HG03066 (cell line): ENCODE measurements around the gene CEP20.

ENCODE experiments used
- ATAC-seq: cut with Tn5 transposase; IDR thresholded peaks from one replicate; pipeline ENCODE4 v1.9.1; 2021; ENCODE audit warnings: low read depth; ENCODE audit not compliant: unreplicated experiment

Gene CEP20

DNA sequence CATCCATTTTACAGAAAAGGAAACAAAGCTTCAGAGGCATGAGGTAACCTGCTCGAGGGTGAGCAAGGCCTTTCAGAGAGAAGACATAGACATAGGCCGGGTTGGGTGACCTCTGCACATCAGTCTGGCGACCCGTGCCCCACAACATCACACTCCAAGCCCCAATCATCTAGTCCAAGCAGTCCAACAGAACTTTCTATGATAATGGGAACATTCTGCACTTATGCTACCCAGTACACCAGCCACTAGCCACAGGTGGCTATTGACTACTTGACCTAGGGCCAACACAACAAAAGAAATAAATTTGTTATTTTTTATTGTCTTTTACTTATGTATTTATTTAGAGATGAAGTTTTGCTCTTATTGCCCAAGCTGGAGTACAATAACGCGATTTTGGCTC is 52.3 kb downstream of the CEP20 start:
- ATAC-seq, result no peak

DNA sequence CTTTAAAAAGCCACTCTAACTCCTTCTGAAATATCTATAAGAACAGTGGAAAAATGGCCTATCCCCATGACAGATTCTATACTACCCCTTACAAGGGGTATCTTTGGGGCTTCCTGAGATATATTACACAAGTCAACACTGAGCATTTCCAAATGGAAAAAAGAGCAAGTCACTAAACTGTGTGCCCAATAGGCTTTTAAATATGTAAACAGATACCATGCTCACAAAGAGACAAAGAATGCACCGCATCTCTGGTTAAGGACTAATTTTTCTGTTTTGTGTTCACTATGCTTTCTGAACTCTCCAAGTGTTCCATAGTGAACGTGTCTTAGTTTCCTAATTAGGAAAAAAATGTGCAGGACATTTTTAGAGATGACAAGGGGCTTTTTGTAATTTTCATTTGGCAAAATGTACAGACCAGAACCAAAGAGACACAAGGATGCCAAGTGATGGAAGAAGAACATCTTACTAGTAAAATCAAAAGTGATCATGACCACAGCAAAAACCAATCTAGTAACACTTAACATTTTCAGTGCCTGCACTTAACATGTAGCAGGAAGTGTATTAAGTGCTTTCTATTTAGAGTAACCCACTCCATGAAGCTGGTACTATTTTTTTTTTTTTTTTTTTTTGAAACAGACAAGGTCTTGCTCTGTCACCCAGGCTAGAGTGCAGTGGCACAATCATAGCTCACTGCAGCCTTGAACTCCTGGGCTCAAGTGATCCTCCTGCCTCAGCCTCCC is 53.1 kb downstream of the CEP20 start:
- ATAC-seq, result no peak

DNA sequence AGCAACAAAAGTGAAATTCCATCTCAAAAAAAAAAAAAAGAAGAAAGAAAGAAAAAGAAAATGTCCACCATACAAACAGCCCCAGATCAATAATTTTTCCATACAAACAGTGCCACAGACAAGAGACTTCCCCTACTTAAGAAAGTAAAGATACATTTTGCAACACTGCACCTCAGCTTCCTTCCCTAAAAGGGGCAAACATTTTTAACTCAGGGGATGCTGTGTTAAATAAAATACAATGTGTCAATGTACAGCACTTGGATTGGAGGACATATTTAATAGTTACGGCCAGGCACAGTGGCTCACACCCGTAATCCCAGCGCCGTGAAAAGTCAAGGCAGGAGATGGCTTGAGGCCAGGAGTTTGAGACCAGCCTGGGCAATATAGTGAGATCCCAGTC is 53.9 kb downstream of the CEP20 start:
- ATAC-seq, result no peak

DNA sequence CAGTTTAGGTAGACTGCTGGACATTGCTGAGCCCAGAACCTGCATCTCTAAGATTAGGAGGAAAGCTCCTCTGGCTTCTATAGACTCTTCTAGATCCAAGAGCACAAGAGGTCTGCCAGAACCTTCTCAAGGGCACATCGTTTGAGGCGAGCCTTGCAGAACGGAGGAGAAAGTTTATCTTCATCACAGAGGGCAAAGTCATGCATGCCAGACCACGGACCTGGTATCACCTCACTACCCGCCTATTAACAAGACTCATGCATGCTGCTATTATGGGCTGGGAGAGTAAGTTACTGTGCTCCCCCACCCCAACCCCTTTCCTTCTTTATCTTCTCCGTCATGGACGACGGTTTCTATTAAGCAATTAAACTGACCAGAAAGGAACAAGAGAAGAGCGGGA is 54.9 kb downstream of the CEP20 start:
- no peak for ATAC-seq

DNA sequence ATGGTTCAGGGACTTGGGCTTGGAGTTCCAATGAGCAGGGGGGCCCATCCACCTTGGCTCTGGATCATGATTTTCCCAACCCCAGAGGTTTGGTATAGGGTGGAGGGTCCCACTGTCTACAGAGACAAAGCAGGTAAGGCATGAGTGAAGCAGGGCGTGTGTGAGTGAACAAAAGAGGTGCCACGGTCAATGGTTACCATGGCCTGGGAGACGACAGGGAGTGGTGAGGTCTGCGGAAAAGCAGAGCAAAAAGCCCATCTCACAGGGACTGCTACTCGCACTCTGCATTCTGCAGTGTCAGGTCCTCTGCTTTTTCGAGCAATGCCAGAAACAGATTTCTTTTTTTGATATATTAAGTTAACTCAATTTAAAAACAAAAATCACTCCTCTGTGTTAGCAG is 56.2 kb downstream of the CEP20 start:
- ATAC-seq, result no peak

DNA sequence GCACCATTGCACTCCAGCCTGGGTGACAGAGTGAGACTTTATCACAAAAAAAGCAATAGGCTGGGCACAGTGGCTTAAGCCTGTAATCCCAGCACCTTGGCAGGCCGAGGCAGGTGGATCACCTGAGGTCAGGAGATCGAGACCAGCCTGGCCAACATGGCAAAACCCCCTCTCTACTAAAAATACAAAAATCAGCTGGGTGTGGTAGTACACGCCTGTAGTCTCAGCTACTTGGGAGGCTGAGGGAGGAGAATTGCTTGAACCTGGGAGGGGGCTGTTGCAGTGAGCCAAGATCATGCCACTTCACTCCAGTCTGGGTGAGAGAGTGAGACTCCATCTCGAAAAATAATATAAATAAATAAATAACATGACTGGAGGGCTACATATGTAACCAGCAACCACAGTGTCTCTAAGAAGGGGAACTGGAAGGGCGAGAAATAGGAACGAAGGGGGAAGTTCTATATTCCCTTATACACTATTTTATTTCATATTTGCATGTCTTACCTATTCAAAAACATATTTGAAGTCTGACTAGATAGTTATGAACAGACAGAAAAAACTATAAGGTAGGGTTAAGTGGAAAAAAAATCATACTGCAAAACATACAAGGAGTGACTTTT is 57.5 kb downstream of the CEP20 start:
- no peak for ATAC-seq

DNA sequence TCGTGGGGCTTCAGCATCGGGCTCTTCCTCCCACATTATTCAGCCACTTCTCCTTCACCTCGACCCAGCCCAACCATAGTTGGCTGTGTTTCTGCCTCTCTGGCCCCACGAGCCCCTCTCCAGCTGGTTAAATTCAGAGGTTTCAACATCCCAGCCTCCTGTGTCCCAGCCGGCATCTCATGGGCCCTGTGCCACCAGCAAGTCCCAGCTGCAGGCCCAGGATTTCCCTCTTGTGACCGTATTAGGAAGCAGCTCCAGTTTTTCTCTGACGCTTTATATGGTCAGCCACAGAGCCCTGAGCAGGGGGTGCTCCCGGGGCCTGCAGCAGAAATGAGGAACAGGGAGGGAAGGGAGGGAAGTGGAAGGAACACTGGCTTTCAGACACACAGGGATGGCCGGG is 58.9 kb downstream of the CEP20 start:
- ATAC-seq, result no peak

DNA sequence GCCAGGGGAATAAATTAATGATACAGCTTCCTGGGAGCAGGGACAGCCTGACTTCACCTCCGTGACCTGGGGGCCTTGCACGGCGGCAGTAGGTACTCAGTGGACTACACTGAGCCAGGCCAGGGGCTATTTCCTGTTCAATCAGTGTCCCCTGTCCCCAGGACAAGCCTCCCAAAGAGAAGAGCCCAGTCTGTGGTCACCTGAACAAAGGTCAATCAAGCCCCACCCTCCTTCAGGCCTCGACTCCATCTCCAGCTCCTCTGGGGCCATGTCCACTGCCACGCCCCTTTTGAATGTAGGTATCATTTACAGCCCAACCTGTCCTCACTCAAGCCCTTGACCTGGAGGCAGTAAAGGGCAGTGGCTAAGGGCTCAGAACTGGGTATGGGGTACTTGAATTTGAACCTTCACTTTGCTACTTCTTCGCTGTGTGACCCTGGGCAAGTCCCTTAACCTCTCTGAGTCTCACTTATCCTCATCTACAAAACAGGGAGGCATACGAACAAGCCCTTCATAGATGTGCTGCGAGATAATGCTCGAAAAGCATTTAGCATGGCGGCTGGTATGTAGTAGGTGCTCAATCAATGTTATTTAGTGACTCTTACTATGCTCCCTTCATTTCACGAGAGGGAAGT is 60.6 kb downstream of the CEP20 start:
- no peak for ATAC-seq

DNA sequence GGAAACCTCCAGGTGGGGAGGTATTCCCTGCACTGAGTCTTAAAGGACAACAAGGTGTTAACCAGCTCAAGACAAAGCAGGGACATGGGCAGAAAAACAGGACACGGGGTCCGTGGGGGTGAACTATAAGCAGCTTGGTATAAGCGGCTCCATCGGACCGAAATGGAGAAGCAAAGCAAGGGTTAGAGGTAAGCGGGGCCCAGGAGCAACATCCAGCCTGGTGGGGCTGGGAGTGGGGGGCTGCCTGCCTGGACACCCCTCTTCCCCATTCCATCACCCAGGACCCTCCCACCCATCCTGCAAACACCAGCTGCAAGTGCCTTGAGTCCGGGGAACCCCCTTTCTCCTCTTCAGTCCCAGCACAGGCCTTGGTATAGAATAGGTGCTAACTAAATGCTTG is 61.1 kb downstream of the CEP20 start:
- ATAC-seq, result no peak

DNA sequence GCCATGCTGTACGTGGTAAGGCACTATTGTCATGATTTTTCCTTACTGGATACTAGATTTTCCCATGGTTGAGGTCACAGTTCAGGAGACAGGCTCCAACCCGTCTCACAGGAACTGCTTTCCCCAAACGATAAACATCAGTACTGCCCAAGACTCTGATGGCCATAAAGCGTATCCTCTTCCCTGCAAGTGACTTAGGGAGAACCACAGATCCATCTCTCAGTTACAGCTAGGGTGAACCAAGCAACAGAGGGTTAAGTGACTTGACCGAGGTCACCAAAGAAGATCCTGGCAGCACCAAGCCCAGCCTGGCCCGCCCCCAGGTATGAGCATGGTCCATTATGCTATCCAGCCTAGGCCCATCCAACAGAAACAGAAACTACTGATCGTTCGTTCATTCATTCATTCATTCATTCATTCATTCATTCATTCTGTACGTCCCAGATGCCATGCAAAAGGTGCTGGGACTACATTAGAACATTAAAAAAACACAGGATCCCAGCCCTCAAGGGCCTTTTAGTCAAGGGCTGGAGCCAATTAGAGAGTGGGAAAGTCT is 62.6 kb downstream of the CEP20 start:
- ATAC-seq, result no peak

DNA sequence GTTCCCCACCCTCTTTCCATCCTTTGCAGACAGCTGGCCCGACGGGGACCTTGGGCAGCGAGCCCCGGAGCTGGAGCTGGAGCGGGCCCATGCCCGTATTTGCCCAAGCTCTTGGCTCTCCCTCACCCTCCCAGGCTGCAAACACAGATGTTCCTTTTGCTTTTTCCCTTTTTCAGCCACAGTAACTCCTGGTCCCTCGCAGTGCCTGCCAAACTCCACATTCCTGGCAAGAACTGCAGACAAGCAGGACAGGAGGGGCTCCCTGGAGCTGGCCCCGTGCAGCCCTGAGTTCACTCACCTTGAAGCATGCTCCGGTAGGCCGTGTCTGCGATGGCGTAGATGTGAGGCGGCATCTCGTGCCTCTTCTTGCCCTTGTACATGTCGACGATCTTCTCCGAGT is 65.4 kb downstream of the CEP20 start:
- ATAC-seq, result no peak

DNA sequence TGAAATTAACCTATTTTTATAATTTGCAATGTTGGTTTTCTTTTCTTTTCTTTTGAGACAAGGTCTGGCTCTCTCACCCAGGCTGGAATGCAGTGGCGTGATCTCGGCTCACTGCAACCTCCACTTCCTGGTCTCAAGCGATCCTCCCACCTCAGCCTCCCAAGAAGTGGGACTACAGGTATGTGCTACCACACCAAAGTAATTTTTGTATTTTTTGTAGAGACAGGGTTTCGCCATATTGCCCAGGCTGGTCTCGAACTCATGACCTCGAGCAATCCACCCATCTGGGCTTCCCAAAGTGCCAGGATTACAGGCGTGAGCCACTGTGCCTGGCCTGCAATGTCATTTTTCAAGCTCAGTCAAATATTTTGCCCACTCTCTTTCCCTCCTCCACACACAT is 67.6 kb downstream of the CEP20 start:
- no peak for ATAC-seq

DNA sequence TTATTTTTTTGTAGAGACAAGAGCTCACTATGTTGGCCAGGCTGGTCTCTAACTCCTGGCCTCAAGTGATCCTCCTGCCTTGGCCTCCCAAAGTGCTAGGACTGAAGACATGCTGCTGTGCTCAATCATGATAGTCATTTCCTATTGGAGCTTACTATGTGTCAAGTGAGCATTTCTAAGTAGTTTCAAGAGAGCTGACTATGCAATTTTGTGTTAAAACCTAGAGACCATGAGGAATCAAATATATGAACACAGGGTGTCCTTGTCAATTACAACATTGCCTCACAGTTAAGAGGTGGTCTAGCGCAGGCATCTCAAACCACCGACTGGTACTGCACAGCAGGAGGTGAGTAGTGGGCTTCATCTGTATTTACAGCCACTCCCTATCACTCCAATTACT is 69.4 kb downstream of the CEP20 start:
- ATAC-seq, result no peak

DNA sequence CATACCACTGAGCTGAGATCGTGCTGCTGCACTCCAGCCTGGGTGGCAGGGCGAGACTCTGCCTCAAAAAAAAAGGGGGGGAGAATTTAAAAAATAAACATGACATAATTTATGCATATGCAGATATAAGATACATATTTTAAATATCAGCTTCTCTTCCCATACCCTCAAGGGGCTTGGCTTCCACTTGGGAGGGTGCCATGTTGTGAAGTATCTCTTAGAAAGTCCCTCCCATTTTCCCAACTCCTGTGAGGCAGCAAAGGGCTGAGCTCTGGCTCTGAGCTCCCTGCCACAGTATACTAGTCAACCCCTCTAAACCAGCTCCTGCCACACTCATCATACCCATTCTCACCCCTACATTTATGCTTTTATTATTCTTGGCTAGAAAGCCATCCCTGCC is 71.0 kb downstream of the CEP20 start:
- ATAC-seq, result no peak

DNA sequence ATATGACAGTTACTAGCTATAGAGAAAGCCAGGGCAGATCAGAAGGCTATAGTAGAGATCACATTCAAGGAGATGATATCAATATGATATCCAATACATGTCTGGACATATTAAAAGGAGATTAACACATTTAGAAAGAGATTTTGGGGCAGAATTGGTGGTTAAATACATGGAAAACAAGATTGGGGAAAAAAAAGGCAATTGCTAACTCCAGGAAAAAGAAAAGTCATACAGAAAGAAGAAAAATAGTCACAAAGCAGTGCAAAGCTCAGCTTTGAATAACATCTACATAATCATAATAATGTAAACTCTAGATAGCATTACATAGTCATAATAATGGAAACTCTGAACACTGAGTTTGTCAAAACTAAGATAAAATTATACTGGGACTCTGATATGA is 72.2 kb downstream of the CEP20 start:
- no peak for ATAC-seq
